Activated CD4-positive, alpha-beta T cell treated with anti-CD3 and anti-CD28 coated beads, Interleukin-2, amount 50 U/mL, for 48 hours (primary cell): Measurements from ENCODE around the gene COPS3.
A peak's percentile ranks its signal among the peaks of the same experiment; 100 is the strongest.

Experiments
- DNase-seq, 2 experiments: peaks; one replicate each; pipeline ENCODE4 v3.0.0-alpha.2; 2020

Gene COPS3

DNA sequence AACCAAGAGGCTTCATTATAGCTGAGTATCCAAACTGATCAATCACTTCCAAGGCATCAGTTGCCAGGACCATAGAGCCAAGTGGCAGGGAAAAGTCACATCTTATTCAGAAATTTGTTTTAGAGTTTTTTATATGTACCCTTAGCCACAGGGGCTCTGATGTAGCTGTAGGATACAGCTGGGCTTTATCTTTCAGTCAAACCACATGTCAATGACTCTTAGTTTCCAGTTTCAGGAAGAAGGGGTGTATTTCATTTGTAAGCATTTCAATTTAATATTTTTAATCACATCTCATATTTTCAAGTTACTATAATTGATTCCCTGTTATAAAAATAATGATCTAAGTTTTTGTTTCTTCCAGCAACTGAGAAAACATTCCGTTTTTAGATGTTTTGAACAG lies 41.2 kb downstream of the COPS3 start:
- no peak for DNase-seq

DNA sequence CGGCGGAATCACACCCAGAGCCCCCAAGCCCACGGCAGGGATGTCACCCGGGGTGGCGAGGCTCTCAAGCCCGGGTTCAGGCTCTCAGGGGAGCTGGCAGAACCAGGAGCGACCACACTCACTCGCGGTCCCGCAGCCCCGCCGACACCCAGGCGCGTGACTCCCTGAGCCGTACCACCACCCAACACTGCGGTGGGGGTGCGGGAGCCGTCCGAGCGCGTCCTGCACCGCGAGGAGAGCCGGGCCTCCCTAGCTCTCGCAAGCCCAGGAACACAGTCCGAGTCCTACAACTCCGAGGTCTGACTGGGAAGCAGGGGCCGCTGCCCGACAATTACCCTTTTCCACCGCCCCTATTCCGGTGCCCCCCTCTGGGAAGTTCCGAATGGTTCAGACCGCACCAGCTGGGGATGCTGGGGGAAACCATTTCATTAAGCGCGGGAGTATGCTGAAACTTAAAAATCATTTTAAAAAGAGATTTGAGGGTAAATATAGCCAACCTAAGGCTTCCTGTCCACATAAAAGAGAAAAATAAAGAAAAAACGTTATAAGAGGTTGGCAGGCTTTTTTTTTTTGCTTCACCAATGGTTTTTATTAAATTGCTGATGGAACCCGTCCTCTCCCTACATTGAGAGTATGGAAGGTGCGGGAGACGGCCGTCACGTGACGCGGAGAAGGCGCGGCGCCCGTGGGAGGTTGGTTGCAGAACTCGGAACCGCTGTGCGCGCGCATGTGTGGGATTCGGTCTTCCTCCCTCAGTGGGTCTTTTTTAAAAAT lies 43.8 kb downstream of the COPS3 start, which contains the start of gene FLCN:
Gene FLCN, minus strand, starts transcription at position 143 of the 774 bp plus-strand sequence. CDS start 9,031 bp downstream, outside the sequence.
- DNase-seq: peak; percentile 90 to 92

DNA sequence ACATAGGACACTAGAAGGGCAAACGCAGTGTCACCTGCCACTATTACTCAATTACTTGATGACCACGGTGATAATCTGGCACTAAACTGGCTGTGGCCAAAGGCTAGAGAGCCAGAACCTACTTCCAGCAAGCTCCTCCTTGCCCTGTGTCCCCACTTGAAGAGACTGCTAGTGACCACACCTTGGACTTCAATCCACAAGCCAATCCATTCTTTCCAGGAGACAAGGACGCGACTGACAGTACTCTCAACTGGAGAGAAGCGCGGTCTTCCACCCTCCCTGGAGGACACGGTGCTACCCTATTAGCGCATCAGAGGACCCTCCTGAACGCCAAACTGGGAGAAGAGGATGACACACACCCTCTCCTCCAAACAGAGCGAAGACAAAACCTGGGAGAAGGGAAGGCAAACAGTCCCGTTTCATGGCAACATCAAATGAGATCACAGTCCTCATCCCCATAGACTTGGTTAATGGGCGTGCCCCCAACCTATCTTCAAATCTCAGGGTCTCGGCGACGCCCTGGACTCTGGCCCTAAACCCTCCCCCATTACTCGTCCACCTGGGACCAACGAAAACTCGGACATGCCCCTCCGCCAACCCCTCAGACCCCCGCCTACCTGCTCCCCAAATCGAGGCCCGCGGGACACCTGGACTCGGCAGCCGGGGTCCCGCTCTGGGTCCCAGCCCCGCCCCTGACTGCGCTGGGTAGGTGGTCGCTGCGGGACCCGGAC lies 44.6 kb downstream of the COPS3 start:
- no peak for DNase-seq

DNA sequence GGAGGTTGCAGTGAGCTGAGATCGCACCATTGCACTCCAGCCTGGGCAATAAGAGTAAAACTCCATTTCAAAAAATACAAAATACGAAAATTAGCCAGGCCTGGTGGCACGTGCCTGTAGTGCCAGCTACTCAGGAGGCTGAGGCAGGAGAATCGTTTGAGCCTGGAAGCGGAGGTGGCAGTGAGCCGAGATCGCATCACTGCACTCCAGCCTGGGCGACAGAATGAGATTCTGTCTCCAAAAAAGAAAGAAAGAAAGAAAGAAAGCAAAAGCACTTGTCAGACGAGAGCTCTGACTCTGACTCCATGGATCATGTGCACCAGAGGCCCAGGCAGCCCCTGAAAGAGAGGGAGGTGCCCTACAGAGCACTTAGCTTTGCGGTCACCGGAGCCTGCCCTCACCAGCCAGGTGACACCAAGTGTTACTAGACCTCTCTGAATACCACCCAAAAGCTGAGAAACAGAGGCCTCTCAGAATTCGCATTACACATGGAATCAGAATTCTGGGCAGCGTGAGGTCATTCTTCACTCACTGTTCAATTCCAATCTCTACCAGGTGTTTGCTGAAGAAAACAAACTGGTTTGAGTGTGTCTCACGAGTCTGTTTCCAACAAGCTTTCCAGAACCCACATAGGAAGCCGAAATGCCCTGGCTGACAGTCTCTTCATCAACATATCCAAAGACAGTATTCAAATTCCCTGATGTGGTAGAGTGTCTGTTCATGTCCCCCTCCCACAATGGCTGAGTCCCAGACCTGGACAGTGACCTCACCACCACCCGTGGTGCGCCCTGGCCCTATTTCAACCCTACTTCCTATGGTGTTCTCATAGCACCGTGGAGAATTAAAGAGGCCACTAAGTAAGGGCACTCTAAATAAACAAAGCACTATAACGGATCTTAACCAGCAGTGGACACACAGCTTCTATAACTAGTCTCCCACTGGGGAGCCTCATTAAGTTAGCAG lies 45.6 kb downstream of the COPS3 start:
- peak in 1 of 2 experiments; percentile 7 for DNase-seq

DNA sequence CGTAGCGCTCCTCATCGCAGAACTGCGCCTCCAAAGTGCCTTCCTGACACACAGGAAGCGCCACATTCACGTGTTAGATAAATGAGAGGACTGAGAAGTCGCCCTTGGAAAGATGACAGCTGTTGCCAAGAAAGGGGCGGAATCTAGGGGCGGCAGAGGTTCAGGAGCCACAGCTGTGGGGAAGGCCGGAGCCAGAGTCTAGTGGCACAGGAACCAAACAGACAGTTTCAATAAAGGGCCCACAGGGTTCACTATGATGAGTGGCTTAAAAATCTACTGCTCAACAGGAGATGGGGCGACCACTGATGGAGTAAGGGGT lies 48.8 kb downstream of the COPS3 start:
- no peak for DNase-seq

DNA sequence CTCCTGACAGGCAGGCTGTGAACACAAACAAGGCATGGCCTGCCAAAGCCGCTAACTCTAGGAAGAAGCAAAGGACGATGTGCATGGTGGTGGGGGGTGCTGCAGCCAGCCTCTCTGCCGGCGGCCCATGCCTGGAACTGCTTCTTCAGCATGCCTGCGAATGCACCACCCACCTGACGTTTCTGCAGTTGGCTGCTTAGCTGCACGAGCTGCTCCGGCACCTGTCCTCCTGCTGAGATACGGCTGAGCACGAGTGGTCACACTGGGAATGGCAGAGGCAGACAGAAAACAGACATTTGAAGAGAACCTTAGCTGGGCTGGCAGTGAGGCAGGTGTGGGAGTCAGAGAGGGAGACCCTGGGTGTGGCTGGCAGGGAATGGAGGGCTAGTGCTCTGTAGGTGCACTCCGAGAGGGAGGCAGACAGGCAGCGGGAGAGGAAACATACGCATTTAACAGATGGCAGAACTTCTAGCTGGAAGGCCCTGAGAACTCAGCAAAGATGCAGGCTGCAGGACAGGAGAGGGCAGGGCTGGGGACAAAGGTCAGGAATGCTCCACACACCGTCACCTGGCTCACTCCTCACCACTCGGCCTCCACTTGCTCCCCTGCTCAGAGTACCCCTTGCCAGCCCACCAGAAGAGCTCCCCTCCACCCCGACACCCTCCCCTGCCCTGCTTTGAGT lies 49.3 kb downstream of the COPS3 start:
- DNase-seq: no peak

DNA sequence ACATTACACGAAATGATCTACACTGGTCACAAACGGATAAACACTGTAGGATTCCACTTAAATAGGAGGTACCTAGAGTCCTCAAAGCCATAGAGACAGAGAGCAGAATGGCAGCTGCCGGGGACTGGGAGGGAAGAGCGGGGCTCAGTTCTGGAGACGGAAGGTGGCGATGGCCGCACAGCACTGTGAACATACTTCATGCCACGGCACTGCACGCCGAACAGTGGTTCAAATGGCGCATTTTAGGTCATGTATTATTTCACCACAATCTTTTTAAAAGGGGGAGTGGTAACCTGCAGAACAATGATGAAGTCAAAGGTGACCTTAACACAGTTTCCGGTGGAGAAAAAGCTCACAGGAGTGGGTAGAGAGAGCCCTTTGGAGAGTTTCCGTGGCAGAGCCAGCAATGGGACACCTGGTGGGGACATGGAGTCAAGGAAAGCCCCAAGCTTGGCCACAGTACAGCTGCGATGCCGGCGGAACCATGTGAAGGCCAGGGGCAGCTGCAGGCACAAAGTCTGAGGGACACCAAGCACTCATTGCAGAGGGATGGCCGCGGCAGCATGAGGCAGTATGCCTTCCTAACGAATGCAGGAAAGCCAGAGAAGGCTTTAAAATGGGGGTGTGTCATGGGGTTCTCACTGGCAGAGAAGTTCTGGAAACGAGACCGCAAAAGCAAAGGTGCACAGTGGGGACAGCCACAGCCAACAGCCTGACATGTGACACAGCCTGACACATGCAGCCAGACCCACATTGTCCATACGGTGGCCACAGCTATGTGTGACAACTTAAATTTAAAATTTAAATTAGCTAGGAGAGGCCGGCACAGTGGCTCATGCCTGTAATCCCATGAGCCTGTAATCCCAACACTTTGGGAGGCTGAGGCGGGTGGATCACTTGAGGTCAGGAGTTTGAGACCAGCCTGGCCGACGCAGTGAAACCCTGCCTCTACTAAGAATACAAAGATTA lies 51.3 kb downstream of the COPS3 start:
- no peak for DNase-seq

DNA sequence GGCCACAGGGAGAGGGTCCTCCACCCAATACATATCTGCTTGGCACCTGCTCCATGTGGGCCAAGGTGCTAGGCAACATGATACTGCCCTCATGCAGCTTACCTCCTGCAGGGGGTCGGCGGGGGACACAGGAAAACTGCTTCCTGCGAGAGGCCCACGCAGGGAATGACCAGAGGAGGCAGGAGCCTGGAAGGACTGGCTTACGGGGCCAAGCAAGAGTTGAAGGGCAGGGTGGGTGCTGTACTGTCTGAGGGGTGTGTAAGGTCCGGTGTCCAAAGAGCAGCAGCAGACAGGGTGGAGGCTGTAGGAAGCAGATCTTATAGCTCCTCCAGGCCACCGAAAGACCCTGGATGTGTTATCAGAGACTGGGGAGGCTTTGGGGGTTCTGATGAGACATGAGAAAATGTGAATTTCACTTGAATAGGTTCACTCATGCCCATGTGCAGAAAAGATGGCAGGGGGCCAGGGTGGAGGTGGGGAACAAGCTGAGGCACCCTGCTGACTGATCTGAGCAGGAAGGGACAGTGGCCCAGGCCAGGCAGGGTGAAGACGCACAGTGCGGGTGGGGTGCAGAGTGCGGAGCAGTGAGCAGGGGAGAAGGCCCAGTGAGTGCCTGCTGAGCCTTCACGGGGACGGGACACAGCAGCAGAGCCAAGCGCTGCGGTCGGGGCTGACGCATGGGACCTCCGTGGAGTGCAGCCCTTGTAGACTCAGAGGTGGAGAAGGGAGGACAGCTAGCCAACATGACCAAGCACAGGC lies 52.3 kb downstream of the COPS3 start:
- no peak for DNase-seq

DNA sequence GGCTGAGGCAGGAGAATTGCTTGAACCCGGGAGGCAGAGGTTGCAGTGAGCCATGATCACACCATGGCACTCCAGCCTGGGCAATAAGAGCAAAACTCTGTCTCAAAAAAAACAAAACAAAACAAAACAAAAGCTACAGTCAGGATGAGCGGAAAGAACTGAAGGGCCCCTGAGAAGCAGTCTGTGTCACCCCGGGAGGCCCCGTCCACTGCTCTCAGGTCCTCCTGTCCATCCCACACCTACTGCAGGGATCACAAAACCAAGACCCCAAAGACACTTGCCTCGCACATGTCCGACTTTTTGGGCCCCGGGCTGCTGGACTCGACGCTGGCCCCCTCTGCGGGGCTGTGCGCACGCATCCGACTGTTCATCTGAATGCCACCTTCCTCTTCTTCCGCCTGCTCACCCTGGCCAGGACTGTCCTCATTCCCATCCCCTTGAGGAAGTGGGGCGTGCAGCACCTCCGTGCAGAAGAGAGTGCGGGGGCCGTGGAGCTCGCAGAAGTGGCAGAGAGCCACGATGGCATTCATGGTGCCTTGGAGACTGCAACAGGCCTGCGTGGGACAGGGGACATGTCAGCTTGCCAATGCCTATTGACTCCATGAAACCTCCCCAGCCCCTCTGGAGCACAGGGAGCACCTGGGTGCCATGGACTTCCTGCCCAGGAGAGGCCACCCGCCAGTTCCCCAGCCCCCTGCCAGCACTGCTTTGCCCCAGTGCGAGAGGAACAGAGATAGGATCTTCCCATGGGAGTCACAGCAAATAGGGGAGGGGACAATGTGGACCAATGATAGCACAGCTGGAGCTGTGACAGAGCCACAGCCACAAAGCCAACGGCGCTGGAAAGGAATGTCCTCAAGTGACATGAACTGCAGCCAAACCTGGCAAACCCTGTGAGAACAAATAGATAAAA lies 53.2 kb downstream of the COPS3 start:
- DNase-seq: no peak

DNA sequence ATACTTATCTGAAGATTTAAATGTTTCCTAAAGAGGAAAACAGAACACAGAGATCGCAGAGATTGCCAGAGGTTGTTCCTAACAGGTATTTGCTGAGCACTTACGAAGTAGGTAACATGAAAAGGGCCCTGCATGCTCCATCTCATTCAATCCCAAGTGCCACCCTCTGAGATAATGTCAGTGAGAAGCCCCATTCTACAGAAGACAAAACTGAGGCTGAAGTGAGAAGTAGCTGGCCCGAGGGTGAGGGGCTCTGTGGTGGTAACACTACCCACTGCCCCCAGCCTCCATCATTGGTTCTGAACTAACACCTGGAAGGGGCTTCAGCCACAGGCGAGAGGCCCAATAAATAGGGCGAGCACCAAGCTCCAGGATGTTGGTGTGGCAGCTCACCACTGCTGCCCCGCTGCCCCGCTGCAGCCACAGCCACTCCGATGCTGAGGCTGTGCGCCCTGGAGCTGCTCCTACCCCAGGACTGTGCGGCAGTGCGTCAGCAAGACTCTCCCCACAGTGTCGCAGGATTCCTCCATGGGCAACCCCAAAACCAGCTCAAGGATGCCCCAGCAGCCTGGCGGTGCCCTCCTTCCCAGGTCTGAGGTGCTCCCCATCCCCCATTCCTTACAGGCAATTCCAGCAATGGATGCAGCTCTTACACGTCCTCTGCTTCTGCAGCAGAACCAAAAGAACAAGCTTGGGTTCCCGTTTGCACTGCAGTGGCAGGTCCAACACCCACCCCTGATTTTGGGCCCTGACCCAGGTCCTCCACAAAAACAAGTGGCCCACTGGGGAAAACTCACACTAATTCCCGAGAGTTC lies 54.4 kb downstream of the COPS3 start:
- no peak for DNase-seq

DNA sequence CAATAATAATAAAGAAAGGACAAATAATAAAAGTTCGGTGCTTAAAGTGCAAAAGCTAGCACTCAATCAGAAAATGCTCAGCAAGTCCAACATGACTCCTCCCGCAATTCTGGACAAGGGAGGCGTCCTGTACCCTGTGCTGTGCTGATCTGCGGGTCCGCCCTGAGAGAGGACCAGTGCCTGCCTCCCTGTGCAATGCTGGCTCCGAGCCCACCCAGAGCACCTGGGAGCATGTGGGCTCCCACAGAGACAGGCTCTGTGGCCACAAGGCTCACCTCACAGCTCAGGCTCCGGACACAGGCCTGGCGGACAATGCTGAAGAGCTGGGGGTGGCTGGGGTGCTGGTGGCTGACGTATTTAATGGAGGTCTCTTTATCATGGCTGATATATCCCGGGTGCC lies 55.1 kb downstream of the COPS3 start:
- DNase-seq: no peak

DNA sequence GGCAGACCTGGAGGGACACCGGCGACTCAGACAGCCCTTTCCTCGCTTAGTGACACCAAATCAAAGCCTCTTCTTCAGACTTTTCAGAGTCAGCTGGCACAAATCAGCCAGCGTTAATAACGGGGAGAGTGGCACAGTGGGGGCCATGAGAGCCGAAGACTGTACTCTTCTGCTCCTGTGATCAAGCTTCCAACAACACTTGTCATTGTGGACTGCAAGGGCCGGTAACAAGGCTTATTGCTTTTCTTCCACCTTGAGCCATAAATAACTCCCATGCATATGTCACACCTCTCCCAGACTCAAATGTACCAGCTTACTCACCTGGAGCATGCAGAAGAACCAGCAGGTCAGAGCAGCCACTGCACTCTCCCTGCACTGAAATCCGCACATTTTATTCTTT lies 56.9 kb downstream of the COPS3 start:
- DNase-seq: no peak

DNA sequence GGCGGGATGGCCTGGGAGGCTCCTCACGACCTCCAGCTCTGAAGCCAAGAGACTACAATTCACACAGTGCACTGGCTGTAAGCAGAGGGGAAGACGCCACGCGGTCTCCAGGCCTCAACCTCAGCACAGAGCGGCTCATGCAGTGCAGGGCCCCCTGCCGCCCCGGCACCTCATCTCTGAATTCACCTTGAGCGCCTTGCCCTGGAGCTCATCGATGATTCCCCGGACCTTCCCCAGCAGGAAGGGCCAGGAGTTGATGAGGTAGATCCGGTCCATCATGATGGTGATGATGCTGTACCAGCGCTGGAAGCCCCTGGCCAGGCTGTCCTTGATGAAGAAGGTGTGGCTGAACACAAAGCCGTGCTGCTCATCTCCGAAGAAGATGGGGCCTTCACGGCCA lies 57.3 kb downstream of the COPS3 start:
- no peak for DNase-seq

DNA sequence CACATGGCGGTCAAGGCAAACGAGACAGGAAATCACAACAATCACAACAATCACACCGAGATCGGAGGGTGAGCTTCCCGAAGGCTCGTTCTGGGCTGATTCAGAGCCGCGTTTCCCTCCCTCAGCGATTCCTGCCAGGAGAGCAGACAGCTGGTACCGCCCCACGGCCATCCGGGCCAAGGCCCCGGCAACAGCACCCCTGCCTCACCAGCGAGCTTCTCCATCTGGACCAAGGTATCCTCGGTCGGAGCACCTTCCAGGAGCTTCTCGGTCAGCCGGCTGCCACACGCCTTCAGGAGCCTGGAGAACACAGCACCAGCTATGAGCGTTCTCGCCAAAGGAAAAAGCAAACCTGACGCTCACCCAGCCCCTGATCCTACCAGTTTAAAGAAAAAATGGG lies 59.7 kb downstream of the COPS3 start:
- DNase-seq: no peak

DNA sequence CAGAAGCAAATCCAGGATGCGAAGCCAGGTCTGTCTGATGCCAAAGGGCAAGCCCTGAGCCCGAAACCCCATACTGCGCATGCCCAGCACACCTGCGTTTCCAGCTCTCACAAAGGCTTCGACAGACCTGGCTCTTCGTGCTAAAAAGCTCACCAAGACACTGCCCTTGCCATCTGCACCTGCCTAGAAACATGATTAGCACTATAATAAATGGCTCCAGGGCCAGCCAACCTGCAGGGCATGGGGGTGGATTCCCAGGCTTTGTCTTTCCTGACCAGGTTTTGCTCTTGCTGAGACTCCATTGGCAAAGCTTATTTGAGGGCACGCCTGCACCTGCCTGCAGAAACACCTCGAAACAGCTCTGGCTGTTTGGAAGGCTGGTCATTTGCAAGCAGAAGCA lies 60.5 kb downstream of the COPS3 start:
- no peak for DNase-seq

DNA sequence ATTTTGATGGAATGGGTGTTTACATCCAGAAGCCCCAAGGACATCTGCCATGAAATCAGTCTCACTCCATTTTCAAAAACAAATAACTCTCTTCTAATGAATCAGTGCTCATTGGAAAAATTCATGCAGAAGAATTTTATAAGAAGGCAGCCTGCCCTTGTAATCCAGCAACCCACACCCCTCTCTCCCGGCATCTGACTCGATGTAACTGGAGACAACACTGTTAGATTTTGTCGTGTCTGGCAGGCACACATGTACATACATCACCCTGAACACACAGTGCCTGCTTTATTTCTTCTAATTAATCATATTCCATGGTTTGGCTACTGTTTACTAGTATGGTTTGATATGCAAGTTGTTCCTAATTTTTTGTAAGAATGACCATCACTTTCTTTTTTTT lies 63.1 kb downstream of the COPS3 start:
- no peak for DNase-seq

DNA sequence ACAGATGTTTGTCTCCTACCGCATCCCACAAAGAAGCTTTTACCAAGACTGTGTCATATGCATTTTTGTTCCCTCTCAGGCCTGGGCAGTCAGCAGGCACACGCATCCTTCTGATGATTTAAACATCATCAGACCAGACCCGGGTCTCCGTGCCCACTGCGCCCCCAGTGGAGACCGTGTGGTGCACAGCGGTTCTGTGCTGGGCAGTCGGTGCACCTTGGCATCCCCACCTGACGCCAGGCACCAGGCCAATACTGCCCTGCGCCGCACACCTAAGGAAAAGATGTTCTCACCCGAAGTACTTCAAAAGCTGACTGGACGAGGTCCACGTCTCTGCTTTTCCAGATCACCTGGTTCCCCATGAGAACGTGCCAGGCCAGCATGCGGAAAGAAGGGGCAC lies 64.3 kb downstream of the COPS3 start:
- no peak for DNase-seq

DNA sequence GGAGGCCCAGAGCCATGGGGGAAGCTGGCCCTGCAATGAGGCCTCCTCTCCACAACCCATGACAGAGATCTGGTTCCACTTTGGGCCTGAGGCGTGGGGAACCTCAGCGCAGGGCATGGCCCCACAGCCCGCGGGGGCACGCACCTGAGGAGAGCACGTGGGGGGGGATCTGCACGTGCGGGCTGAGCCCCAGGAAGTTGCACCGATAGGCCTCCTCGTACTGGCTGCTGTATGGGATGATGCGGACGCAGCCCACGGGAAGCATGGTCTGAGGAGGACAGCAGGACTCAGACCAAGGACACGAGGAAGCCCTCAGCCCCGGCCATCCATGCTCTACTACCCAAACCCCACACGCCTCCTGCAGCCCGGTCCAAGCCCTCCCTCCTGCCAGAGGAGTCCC lies 64.8 kb downstream of the COPS3 start:
- no peak for DNase-seq

DNA sequence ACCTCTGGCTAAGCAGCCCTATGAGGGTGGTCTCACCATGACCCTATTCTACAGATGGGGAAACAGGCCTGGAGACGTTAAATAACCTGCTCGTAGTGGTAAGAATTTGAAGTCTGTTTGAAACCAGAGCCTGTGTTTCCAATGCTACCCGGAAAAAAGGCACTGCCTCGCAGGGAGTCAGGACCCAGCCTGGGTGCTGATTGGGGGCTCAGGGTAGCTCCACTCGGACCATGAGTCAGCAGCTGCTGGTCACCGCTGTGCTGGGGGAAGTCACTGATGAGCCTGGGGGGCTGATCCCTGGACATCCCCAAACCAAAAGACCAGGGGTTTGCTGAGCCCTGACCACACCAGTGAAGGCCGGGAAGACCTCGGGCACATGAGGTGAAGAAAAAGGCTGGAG lies 65.5 kb downstream of the COPS3 start:
- no peak for DNase-seq
